Left colon (tissue), 2 donors: ENCODE measurements around the gene ACOXL. TPM values are rescaled to one million over a fixed set of nuclear protein-coding genes. Genes with fewer than 3 reads are reported as not detected.

Experiments used
- ATAC-seq: fragments of 200-7000 bp; cut with Tn5 transposase; one replicate; pipeline ENCODE4 v1.9.1; 2020; ENCODE audit warnings: mild to moderate bottlenecking, moderate library complexity
- DNase-seq, 2 donors: peaks; one replicate each; pipeline ENCODE4 v3.0.0-alpha.2; 2020
- intact Hi-C, 2 donors: fragments of 100-400 bp; cut with DNase I in 1 of 2; cut with micrococcal nuclease in 1 of 2; formaldehyde crosslinking; loops; one replicate each; pipeline versions ENCODE4 v1.11.2 to v1.14.0; 2022; cut with DNase I, micrococcal nuclease
- total RNA-seq, 2 donors: library from RNA; stranded (reverse); fragmentation: NEBNext Ultra II Directional; extraction: Animal tissue kit (Norgen Biotek cat#: 25700); gene quantifications; one replicate each; pipeline ENCODE4 v1.2.1, GENCODE V29; 2021
- donor health status: DM: no; HTN: no; CAD: no.
- donor health status: DM: yes; HTN: yes; CAD: no.

The ACOXL gene
- total RNA-seq, 2 donors from 2014 or later: 0.42 to 0.82 TPM

- DNase-seq (peak in 1 of 2 donors; percentile 43), ATAC-seq (peak; percentile 44)
- intact Hi-C loops: no loop called here
These were observed 265.1 kb downstream of the ACOXL start for GRCh38 chr2:110997331-110998045.

DNA sequence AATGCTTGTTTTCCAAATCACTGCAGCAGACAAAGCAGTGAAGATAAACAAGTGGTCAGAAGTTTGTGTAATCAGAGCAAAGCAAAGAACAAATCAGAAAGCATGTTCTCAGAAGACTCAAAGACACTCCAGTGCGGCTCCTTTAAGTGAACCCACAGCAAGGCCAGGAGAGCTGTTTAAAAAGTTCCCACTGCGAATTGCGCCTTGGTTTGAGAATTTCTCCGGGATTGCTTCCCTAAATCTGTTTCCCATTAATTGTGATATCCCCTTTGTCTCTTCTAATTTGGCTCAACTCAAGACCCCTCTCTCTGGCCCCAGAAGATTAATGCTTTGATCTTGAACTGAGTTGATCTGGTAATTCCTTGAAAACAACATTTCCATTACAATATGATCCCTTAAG, 265.9 kb downstream of the ACOXL start:
- ATAC-seq (peak; percentile 28), DNase-seq (no peak)
- intact Hi-C loops: no loop called here

DNA sequence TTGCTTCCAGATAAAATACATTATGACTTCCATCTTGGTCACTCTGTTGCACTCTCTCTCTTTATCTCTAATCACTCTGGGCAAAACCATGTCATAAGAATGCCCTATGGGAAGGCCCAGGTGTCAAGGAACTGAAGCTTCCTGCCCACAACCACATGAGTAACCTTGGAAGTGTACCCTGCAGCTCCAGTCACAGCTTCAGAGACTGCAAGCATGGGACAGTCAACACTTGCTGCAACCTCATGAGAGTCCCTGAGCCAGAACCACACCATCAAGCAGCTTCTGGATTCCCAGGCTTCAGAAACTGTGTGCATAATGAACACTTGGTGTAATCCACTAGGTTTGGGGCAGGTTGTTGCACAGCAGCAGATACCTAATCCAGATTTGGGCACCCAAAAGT, 267.3 kb downstream of the ACOXL start:
- DNase-seq (no peak), ATAC-seq (no peak)
- intact Hi-C loops: no loop called here

- intact Hi-C loops: no loop called here
- DNase-seq: no peak
- no peak for ATAC-seq
These were observed 272.9 kb downstream of the ACOXL start for GRCh38 chr2:111005307-111005706.

- ATAC-seq (no peak), DNase-seq (no peak)
- intact Hi-C loops: no loop called here
These were observed 273.4 kb downstream of the ACOXL start for GRCh38 chr2:111005821-111006220.

- intact Hi-C loops: no loop called here
- DNase-seq (no peak), ATAC-seq (peak; percentile 90)
These were observed 275.6 kb downstream of the ACOXL start for GRCh38 chr2:111007757-111008688.

DNA sequence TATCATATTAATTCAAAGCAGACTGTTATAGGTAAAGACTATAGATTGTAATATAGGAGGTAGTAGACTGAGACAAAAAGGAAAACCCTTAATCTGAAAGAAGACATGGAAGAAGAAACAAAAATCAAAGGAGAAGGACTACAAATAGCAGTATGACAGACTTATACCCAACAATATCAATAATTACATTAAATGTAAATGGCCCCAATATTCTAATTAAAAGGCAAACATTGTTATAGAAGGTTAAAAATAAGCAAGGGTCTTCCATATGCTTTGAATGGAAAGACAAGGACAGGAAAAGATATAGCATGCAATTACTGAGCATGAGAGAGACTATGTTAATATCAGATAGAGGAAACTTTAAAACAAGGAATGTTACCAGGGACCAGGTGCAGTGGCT, 278.8 kb downstream of the ACOXL start:
- ATAC-seq: no peak
- DNase-seq: no peak
- intact Hi-C loops: no loop called here

GRCh38 chr2:111015283-111015995, 283.1 kb downstream of the ACOXL start:
- intact Hi-C loops: no loop called here
- peak; percentile 88 for ATAC-seq

GRCh38 chr2:111017034-111017622, 284.8 kb downstream of the ACOXL start:
- no peak for DNase-seq
- no peak for ATAC-seq
- intact Hi-C loops: no loop called here

More at GRCh38 chr2:111015283-111015995, 283.1 kb downstream of the ACOXL start:
- no peak for DNase-seq

- no peak for DNase-seq
- intact Hi-C loops: no loop called here
- ATAC-seq: no peak
These were observed 285.5 kb downstream of the ACOXL start for GRCh38 chr2:111017909-111018308.

- ATAC-seq: no peak
- intact Hi-C loops: no loop called here
- DNase-seq: no peak
These were observed 287.0 kb downstream of the ACOXL start for GRCh38 chr2:111019381-111019780.

- intact Hi-C loops: no loop called here
- DNase-seq (no peak), ATAC-seq (no peak)
These were observed 290.3 kb downstream of the ACOXL start for GRCh38 chr2:111022633-111023032.

GRCh38 chr2:111024496-111024895, 292.1 kb downstream of the ACOXL start:
- intact Hi-C loops: no loop called here
- DNase-seq: peak in 1 of 2 donors; percentile 44
- peak; percentile 76 for ATAC-seq

- ATAC-seq (no peak), DNase-seq (no peak)
- intact Hi-C loops: no loop called here
These were observed 292.9 kb downstream of the ACOXL start for GRCh38 chr2:111025288-111025687.

DNA sequence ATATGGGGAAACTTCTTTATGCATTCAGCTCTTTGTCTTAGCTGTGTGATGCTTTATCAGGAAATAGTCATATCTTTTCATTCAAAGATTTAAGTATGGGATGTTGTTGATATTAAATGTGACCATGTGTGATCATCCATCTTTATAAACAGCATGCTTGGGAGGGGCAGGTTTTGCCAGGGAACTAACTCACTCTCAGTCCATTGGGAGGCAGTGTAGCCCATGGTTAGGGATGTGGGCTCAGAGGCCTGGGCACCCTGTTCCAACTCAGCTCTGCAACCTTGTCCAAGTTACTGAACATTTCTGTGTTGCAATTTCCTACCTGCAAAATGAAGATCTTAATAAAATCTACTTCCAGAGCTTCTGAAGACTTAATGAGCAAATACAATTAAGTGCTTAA, 296.3 kb downstream of the ACOXL start:
- ATAC-seq (peak; percentile 20), DNase-seq (peak in 1 of 2 donors; percentile 54)
- intact Hi-C loops: no loop called here

- peak; percentile 73 to 89 for DNase-seq
- ATAC-seq: peak; percentile 73
- intact Hi-C loops: no loop called here
These were observed 297.0 kb downstream of the ACOXL start for GRCh38 chr2:111029181-111029927.

GRCh38 chr2:111030260-111030891, 298.0 kb downstream of the ACOXL start:
- DNase-seq (peak; percentile 43 to 54), ATAC-seq (peak; percentile 36)
- intact Hi-C loops: no loop called here

DNA sequence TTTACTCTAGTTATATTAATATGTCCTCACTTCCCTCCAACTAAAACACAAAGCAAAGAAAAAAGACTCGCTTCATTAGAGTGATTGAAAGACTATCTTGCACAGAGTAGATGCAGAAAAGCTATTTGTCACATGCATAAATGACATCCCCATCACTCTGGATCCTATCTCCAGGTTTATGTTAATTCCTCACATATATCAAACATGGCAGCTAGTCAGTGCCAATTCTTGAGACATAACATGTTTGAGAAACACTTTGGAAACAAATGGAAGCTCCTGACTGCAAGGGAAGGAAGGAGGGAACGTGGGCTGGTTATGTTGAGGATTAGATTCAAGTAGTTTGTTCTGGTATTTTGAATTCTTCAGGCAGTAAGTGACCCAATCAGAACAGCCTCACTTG, 298.6 kb downstream of the ACOXL start:
- intact Hi-C loops: no loop called here
- no peak for ATAC-seq
- no peak for DNase-seq
